Stromal cell of bone marrow (primary cell): Measurements from ENCODE around the gene FGFBP2.
"Not testable (repeated sequence)": the region's sequence is repeated elsewhere in the genome, so short reads cannot be mapped to it uniquely, and the experiment has no call there.

Experiments used
- DNase-seq: peaks from one replicate; pipeline ENCODE4 v3.0.0-alpha.2; 2012; ENCODE audit warnings: low read depth

Gene FGFBP2

GRCh38 chr4:15930314-15930713 lies 32.7 kb downstream of the FGFBP2 start:
- no peak for DNase-seq

GRCh38 chr4:15929540-15929939 lies 33.4 kb downstream of the FGFBP2 start:
- DNase-seq: no peak

- no peak for DNase-seq
Measured at GRCh38 chr4:15928883-15929282, 34.1 kb downstream of the FGFBP2 start.

DNA sequence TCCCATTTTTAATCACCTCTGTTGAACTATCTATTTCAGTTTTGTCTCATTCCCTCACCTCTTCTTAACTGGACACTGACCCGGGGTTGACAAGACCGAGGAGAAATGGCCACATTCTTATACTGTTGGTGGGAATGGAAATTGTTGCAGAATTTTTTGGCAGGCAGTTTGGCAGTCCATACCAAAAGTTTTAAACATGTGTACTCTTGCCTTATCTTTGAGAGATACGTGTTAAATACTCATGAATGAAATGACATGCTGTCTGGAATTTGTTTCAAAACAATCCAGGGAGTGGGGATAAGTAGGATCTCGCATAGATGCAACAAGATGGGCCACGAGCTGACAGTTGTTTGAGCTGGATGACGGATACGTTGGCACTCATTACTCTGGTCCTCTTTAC lies 36.5 kb downstream of the FGFBP2 start:
- no peak for DNase-seq

GRCh38 chr4:15925830-15926229 lies 37.1 kb downstream of the FGFBP2 start:
- DNase-seq: no peak

DNA sequence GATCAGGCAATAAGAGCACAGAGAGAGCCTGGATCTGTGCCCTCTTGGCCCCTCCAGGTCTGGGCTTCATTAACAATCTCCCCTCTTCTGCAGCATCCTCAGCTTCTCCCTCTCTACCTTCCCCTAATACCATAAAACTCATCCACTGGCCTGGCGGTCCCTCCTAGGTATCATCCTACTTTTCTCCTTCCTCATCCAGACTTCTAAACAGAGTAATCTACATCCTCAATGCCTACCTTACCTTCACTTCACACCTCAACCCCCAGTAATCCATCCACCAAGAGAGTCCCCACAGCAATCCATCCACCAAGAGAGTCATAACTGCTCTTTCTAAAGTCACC lies 41.4 kb downstream of the FGFBP2 start:
- DNase-seq: no peak

DNA sequence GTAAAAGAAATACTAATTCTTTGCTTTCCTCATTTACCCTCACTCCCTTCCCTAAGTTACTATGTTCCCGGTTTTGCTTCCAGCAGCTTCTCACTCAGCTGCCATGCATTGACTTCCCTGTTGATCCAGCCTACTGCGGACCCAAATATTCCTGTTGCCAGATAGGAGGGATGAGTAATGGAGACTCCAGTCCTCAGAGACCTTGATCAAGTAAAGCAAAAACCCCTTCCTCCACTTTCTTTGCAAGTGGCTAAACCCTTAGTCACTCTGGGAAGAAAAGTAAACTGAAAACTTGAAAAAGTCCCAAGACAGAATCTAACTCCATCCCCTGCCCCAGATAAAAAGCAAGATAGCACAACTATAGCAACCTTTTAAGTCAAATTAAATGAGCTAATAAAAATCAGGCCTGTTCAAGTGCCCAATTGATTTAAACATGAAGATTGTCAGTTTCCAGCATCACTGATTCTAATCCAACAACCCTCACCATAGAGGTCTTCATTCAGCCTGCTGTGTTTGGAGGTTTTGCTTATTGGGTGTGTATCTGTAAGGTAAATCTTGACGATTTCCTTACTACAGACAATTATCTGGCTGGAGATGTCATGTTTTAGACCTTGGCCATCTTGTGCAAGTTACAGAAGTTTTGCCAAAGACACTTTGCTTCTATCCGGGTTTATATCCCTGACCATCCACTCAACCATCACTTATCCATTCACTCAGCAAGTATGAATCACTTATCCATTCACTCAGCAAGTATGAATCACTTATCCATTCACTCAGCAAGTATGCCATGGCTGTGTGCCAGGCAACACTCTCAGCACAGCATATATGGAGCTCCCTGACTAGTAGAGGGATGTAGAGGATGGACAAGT lies 42.0 kb downstream of the FGFBP2 start:
- DNase-seq: peak; percentile 96

- no peak for DNase-seq
Measured at GRCh38 chr4:15918484-15919129, 44.4 kb downstream of the FGFBP2 start.

DNA sequence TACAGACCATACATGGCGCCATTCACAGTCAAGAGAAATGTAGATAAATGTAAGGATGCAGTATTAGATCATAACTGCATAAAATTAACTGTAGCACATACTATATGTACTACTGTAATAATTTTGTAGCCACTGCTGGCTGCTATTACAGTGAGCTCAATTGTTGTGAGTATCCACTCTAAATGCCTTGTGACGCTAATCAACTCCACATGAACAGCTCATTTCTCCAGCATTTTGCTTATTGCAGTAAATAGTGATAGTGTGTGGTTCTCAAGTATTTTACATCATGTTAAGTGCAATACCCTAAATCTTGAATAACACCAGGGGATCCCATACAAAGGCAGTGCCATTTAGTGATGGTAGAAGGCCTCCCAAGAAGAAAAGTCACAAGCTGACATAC lies 45.7 kb downstream of the FGFBP2 start:
- no peak for DNase-seq

- not testable (repeated sequence) for DNase-seq
Measured at GRCh38 chr4:15916358-15916757, 46.6 kb downstream of the FGFBP2 start.

DNA sequence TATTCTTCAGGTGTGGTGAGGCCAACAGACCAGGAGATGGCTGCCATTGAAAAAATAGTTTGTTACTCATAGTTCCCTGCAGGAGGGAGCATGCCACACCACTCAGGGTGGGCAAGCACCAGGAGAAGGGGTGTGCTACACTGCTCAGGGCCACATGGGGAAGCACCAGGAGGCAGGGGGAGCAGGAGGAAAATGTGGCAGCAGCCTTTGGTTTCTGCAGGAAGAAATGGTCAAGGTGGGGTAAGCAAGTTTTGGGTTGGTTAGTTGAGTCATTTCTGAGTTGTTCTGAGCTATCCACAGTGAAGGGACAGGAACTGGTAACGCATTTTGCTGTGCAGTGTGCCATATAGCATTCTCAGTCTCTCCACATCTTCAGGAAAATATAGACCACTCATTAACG lies 48.2 kb downstream of the FGFBP2 start:
- no peak for DNase-seq

GRCh38 chr4:15914291-15914690 lies 48.7 kb downstream of the FGFBP2 start:
- DNase-seq: no peak

DNA sequence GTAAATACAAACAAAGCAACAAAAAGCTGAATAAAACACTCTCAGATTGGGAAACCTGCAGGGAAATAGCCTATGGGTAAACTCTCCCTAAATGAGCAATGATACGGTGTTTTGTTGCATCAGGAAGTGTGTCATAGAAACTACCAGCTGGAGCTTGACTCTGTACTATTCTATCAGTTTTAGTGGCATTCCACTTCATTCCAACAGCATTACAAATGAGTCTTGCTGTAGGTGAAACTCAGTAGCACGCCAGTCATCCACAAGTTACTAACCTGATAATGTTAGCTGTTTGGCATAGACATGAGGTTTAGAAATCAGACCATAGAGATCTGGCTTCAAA lies 49.4 kb downstream of the FGFBP2 start:
- DNase-seq: peak; percentile 48

- no peak for DNase-seq
Measured at GRCh38 chr4:15912961-15913630, 49.9 kb downstream of the FGFBP2 start.

DNA sequence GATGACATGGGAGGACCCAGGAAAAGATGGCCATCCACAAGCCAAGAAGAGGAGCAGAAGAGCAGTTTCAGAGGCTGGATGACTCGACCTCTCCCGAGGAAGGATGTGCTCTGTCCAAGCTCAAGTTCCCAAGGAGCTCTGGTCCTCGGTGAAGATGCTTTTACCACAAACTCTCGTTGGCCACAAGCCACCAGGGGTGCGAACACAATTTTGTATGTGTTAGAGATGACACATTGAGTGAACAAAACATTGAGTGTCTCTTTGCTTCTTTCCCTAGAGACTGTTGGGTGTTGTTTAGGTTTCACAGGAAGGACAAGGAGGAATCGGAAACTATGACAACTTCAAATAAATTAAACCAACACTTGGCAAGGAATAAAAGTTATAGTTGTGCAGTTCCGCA lies 50.7 kb downstream of the FGFBP2 start:
- DNase-seq: no peak
